GM12878 (cell line): ENCODE measurements around the gene IRF2. TPM values are rescaled to one million over a fixed set of nuclear protein-coding genes. Genes with fewer than 3 reads are reported as not detected.

ENCODE experiments used
- ATAC-seq: fragments of 200-7000 bp; cut with Tn5 transposase; 3 replicates; pipeline ENCODE4 v1.9.1; 2020; ENCODE audit warnings: mild to moderate bottlenecking, moderate library complexity
- BruUV-seq: library from RNA; stranded (reverse); fragments of 400-500 nt; replicated peaks from 2 replicates; lab custom pipeline; 2021; lab: Mats Ljungman, UMichigan
- CTCF ChIA-PET: fragments of 300-600 bp; sonication (Branson Sonifier 250); formaldehyde crosslinking; extraction: SDS; loops from one replicate; lab custom pipeline; 2021; ENCODE audit warnings: inconsistent platforms; lab: Yijun Ruan, JAX
- POLR2A ChIA-PET: fragments of 350-600 bp; formaldehyde crosslinking; extraction: SDS; loops from one replicate; lab custom pipeline; 2021; ENCODE audit warnings: inconsistent platforms; lab: Charles Lee
- RAD21 ChIA-PET: fragments of 300-600 bp; sonication (Branson Sonifier 250); formaldehyde crosslinking; loops from one replicate; lab custom pipeline; 2023; ENCODE audit warnings: antibody characterized with exemption; ENCODE audit not compliant: unreplicated experiment; lab: Charles Lee
- SMC1A ChIA-PET: fragments of 300-600 bp; sonication (Branson Sonifier 250); formaldehyde crosslinking; loops from one replicate; lab custom pipeline; 2023; ENCODE audit not compliant: unreplicated experiment, uncharacterized antibody; lab: Charles Lee
- DNase-seq: peaks from one replicate; pipeline ENCODE4 v3.0.0-alpha.2; 2011; ENCODE audit warnings: low read depth, low spot score
- FAIRE-seq: peaks from 3 replicates; lab custom pipeline; 2011; peaks lifted over from hg19 to GRCh38; lab: Jason Lieb, UNC
- H2AFZ ChIP-seq: 2 replicates; pipeline ENCODE4 v1.6.0; 2011; ENCODE audit warnings: low read depth, low read length, control low read depth; ENCODE audit not compliant: control insufficient read depth
- H3K27ac ChIP-seq: 2 replicates; pipeline ENCODE4 v1.5.1; 2011; ENCODE audit warnings: control low read depth; ENCODE audit not compliant: control insufficient read depth, insufficient read depth
- H3K27me3 ChIP-seq, 2 experiments: replicated peaks in 1 of 2; 2 replicates each; pipeline versions ENCODE4 v1.6.0 to v1.6.1; 2011; ENCODE audit warnings: low read length in 1 of 2; ENCODE audit not compliant: control insufficient read depth in 2 of 2, insufficient read depth in 2 of 2
- H3K36me3 ChIP-seq, 2 experiments: 2 replicates each; pipeline ENCODE4 v1.5.1; 2011; ENCODE audit warnings: low read length in 1 of 2; ENCODE audit not compliant: control insufficient read depth in 2 of 2, insufficient read depth in 2 of 2
- H3K4me1 ChIP-seq: 2 replicates; pipeline ENCODE4 v1.6.1; 2011; ENCODE audit warnings: mild to moderate bottlenecking, low read length, moderate library complexity, mixed read lengths; ENCODE audit not compliant: control insufficient read depth, insufficient read depth
- H3K4me2 ChIP-seq: 2 replicates; pipeline ENCODE4 v1.6.0; 2011; ENCODE audit warnings: control low read depth; ENCODE audit not compliant: control insufficient read depth, insufficient read depth
- H3K4me3 ChIP-seq: fragments of 200-600 bp; sonication (generic); 2 replicates; pipeline ENCODE4 v1.5.1; 2016
- H3K79me2 ChIP-seq: 2 replicates; pipeline ENCODE4 v1.6.0; 2011; ENCODE audit warnings: low read length; ENCODE audit not compliant: control insufficient read depth, insufficient read depth
- H3K9ac ChIP-seq: 2 replicates; pipeline ENCODE4 v1.8.0; 2011; ENCODE audit warnings: low read length, control low read depth, mixed read lengths; ENCODE audit not compliant: control insufficient read depth, insufficient read depth
- H3K9me3 ChIP-seq: replicated peaks from 3 replicates; pipeline ENCODE4 v1.5.1; 2011; ENCODE audit warnings: mild to moderate bottlenecking, low read length; ENCODE audit not compliant: control insufficient read depth, insufficient read depth
- H4K20me1 ChIP-seq: 2 replicates; pipeline ENCODE4 v1.6.0; 2011; ENCODE audit not compliant: control insufficient read depth, insufficient read depth
- BACH1 ChIP-seq: fragments of 450-650 bp; IDR thresholded peaks from 2 replicates; pipeline ENCODE4 v1.6.1; 2017; ENCODE audit warnings: mild to moderate bottlenecking, borderline replicate concordance
- CBFB ChIP-seq: IDR thresholded peaks from 2 replicates; pipeline ENCODE4 v1.6.1; 2016; ENCODE audit warnings: antibody characterized with exemption, low read depth
- GATAD2B ChIP-seq: fragments of 450-650 bp; conservative IDR thresholded peaks from 2 replicates; pipeline ENCODE4 v1.6.1; 2017; ENCODE audit warnings: low read depth, mild to moderate bottlenecking, moderate library complexity
- HSF1 ChIP-seq: fragments of 150-350 bp; IDR thresholded peaks from 2 replicates; pipeline ENCODE4 v1.6.1; 2014; ENCODE audit warnings: mild to moderate bottlenecking, low read depth, low read length
- MXI1 ChIP-seq: fragments of 150-350 bp; IDR thresholded peaks from 2 replicates; pipeline ENCODE4 v1.6.1; 2011; ENCODE audit warnings: low read depth, mild to moderate bottlenecking, inconsistent platforms, low read length, improper control_type of control experiment
- NR2C2 ChIP-seq: IDR thresholded peaks from 2 replicates; pipeline ENCODE4 v1.6.1; 2011; ENCODE audit warnings: borderline replicate concordance, low read depth; ENCODE audit not compliant: control insufficient read depth, insufficient read length
- POLR2A ChIP-seq: IDR thresholded peaks from 2 replicates; pipeline ENCODE4 v1.6.1; 2011; ENCODE audit warnings: low read depth, mild to moderate bottlenecking, low read length
- RBBP5 ChIP-seq: fragments of 200-600 bp; sonication (generic); conservative IDR thresholded peaks from 2 replicates; pipeline ENCODE4 v1.6.1; 2016
- RELB ChIP-seq: fragments of 450-650 bp; IDR thresholded peaks from 2 replicates; pipeline ENCODE4 v1.6.1; 2017; ENCODE audit warnings: low read depth, mild to moderate bottlenecking, moderate library complexity
- SMAD5 ChIP-seq: IDR thresholded peaks from 2 replicates; pipeline ENCODE4 v1.6.1; 2016; ENCODE audit warnings: antibody characterized with exemption, low read depth
- SUPT20H ChIP-seq: IDR thresholded peaks from 2 replicates; pipeline ENCODE4 v1.6.1; 2011; ENCODE audit warnings: low read depth, mild to moderate bottlenecking, low read length, moderate library complexity, borderline replicate concordance; ENCODE audit not compliant: control insufficient read depth
- TBL1XR1 ChIP-seq: IDR thresholded peaks from 2 replicates; pipeline ENCODE4 v1.6.1; 2012; ENCODE audit warnings: low read depth, low read length, improper control_type of control experiment
- ZNF217 ChIP-seq: fragments of 450-650 bp; IDR thresholded peaks from 2 replicates; pipeline ENCODE4 v1.6.1; 2017; ENCODE audit warnings: antibody characterized with exemption, mild to moderate bottlenecking
- ZZZ3 ChIP-seq: IDR thresholded peaks from 2 replicates; pipeline ENCODE4 v1.6.1; 2011; ENCODE audit warnings: low read depth; ENCODE audit not compliant: control insufficient read depth, insufficient read length
- whole genome bisulfite sequencing: methylation state at CpG from one replicate; pipeline ENCODE4 v1.1.6; 2016; ENCODE audit warnings: low lambda C conversion rate; ENCODE audit not compliant: insufficient replicate concordance, insufficient coverage; ENCODE audit errors: missing lambda C conversion rate; 5-methylcytosine and 5-hydroxymethylcytosine counted together
- in situ Hi-C: fragments of 300-500 bp; cut with MboI; formaldehyde crosslinking; loops from 9 replicates; pipeline ENCODE4 v1.14.3; 2018; ENCODE audit warnings: mixed read lengths
- intact Hi-C: fragments of 100-400 bp; cut with micrococcal nuclease; formaldehyde crosslinking; loops from one replicate; pipeline ENCODE4 v1.14.2; 2022; ENCODE audit not compliant: unreplicated experiment
- polyA plus RNA-seq, 11 experiments: library from polyadenylated mRNA; depleted of rRNA in 4 of 11; unstranded in 6 of 11; stranded (reverse) in 5 of 11; fragments of >200 nt; fragmentation: Nextera tagmentation in 4 of 11; fragmentation: Illumina TruSeq in 1 of 11; extraction: Ambion mirVana in 4 of 11; extraction: Trizol in 1 of 11; gene quantifications; 1 replicate in 1 of 11; 2 replicates in 10 of 11; pipeline versions ENCODE4 v1.2.1 to v1.2.3, GENCODE V29; 2011 to 2016; ENCODE audit warnings: inconsistent platforms in 2 of 11, missing spikeins in 2 of 11, low read depth in 1 of 11
- total RNA-seq, 4 experiments: library from RNA; depleted of rRNA in 3 of 4; stranded (reverse); fragments of >200 nt in 3 of 4; fragmentation: Illumina TruSeq in 1 of 4; extraction: Trizol in 1 of 4; gene quantifications; 2 replicates each; pipeline versions ENCODE4 v1.2.1 to v1.2.3, GENCODE V29; 2013 to 2021

Gene IRF2
- total and polyA plus RNA-seq, 10 of the 15 experiments (the other 5 are each of a cell fraction or from before 2014, with no cell fraction given) = 45.1 to 99.3 (median 58.9) TPM

DNA sequence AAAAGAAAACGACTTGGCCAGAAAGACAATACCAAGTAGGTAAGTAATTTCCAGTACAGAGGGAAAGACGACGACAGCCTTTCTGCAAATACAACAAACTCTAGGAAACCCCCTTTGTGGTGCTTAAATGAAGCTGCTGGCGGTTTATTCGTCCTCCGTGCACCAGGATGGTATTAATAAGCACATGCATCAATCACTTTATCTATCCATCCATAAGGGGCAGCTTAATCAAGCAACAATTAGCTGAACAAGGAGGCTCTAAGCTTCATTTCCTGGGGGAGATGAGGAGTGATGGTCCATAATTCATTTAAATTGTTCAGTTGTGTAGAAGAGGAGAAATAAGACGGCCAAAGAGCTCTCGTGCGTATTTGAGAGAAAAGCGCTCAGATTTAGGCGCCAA is 26.2 kb downstream of the IRF2 start:
- no peak overlapping the region for H3K4me2 ChIP-seq
- SMC1A ChIA-PET = interaction anchor here (0.9 to 2.4 kb wide), 13 partner anchors 10 to 161 kb away, joined by 3 to 11 read pairs (median 3); no protein-coding TSS in a partner anchor
- DNase-seq (no peak), ATAC-seq (no peak), FAIRE-seq (no peak)
- 72% methylated on average over 11 of the region's 11 CpGs for WGBS
- H3K9me3 ChIP-seq = no peaks in the 10 kb centered on the region; the same call in 2 of the 3 replicates
- peak overlapping the region; percentile 27; the same call in 1 of the 2 replicates for H3K27ac ChIP-seq
- no peak for TF ChIP-seq HSF1
- no peak for TF ChIP-seq CBFB
- no peak for TF ChIP-seq MXI1
- 0 out of 2 replicates have a peak overlapping the region, but pooled peaks have one; percentile 21 for H3K4me3 ChIP-seq
- POLR2A ChIA-PET = interaction anchor here (1.0 to 1.2 kb wide), 3 partner anchors 10 to 50 kb away, joined by 3 read pairs; no protein-coding TSS in a partner anchor
- H3K27me3 ChIP-seq = no peaks in the 10 kb centered on the region
- BruUV-seq = no TSS peak
- RAD21 ChIA-PET = interaction anchor here (1.1 to 1.3 kb wide), 5 partner anchors 12 to 184 kb away, joined by 3 to 4 read pairs (median 3); no protein-coding TSS in a partner anchor
- peaks cover 6 to 11% of the 10 kb centered on the region in 2 experiments; a peak in 3 of 4 replicates for H3K36me3 ChIP-seq
- H2AFZ ChIP-seq = no peak overlapping the region
- in situ Hi-C loops (no loop called here), intact Hi-C loops (no loop called here)
- peaks cover 92% of the 10 kb centered on the region for H3K79me2 ChIP-seq
- no peak overlapping the region for H3K9ac ChIP-seq
- CTCF ChIA-PET = interaction anchor here (0.7 to 1.6 kb wide), 4 partner anchors 10 to 67 kb away, joined by 3 to 4 read pairs (median 4); no protein-coding TSS in a partner anchor
- H3K4me1 ChIP-seq = peaks cover 50% of the 10 kb centered on the region
- no peaks in the 10 kb centered on the region for H4K20me1 ChIP-seq

GRCh38 chr4:184447664-184448063 is 26.7 kb downstream of the IRF2 start:
- FAIRE-seq = no peak
- no peak overlapping the region for H3K9ac ChIP-seq

More at GRCh38 chr4:184447664-184448063, 26.7 kb downstream of the IRF2 start:
- Histone ChIP-seq H3K4me2 (no peak overlapping the region), H2AFZ (no peak overlapping the region), H3K79me2 (peaks cover 91% of the 10 kb centered on the region), H3K4me1 (peaks cover 50% of the 10 kb centered on the region), H4K20me1 (no peaks in the 10 kb centered on the region), H3K9me3 (no peaks in the 10 kb centered on the region; the same call in 2 of the 3 replicates), H3K27me3 (no peaks in the 10 kb centered on the region), H3K27ac (peak overlapping the region; percentile 18; the same call in 1 of the 2 replicates), H3K4me3 (no peak overlapping the region), H3K36me3 (peaks cover 6 to 11% of the 10 kb centered on the region in 2 experiments; a peak in 3 of 4 replicates)
- intact Hi-C loops (no loop called here), in situ Hi-C loops (no loop called here)
- DNase-seq (no peak), ATAC-seq (no peak)
- ChIA-PET RAD21 (interaction anchor here (0.8 to 1.3 kb wide), 7 partner anchors 13 to 183 kb away, joined by 3 to 4 read pairs (median 3); no protein-coding TSS in a partner anchor), SMC1A (interaction anchor here (0.9 to 2.4 kb wide), 13 partner anchors 9 to 160 kb away, joined by 3 to 11 read pairs (median 3); no protein-coding TSS in a partner anchor), POLR2A (interaction anchor here (1.0 to 1.2 kb wide), 2 partner anchors 10 to 50 kb away, joined by 3 read pairs; no protein-coding TSS in a partner anchor), CTCF (interaction anchor here (0.7 to 1.6 kb wide), 4 partner anchors 11 to 66 kb away, joined by 3 to 4 read pairs (median 4); no protein-coding TSS in a partner anchor)
- 90% methylated on average over 10 of the region's 10 CpGs for WGBS
- TF ChIP-seq ZNF217 (no peak), RBBP5 (no peak), GATAD2B (no peak), NR2C2 (no peak), SMAD5 (no peak), TBL1XR1 (no peak), POLR2A (no peak), RELB (no peak), BACH1 (no peak), ZZZ3 (no peak), SUPT20H (no peak)
- no TSS peak for BruUV-seq
